ENCODE data around the gene QRFP.

DNA sequence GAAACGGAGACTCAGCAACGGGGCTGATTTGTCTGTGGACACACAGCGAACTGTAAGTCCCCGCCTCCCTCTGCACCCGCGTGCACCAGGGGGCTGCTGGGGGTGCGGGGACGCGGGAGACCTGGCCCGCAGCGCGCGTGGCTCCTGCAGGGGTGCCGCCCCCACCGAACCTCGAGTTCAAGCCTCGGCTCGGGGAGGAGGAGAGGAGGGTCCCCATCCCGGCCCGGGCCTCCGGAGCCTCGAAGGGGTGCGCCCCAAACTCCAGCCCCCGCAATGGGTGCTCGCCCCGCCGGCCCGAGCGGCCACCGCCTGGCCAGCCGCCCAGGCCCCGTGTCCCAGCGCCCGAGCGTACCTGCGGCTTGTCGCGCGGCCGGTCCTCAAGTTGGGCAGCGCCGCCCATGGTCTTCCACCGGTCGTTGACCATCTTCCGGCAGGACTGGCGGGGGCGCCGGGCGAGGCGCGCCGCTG lies 41.6 kb upstream of the QRFP start:
- TF ChIP-seq, protein P1, sequence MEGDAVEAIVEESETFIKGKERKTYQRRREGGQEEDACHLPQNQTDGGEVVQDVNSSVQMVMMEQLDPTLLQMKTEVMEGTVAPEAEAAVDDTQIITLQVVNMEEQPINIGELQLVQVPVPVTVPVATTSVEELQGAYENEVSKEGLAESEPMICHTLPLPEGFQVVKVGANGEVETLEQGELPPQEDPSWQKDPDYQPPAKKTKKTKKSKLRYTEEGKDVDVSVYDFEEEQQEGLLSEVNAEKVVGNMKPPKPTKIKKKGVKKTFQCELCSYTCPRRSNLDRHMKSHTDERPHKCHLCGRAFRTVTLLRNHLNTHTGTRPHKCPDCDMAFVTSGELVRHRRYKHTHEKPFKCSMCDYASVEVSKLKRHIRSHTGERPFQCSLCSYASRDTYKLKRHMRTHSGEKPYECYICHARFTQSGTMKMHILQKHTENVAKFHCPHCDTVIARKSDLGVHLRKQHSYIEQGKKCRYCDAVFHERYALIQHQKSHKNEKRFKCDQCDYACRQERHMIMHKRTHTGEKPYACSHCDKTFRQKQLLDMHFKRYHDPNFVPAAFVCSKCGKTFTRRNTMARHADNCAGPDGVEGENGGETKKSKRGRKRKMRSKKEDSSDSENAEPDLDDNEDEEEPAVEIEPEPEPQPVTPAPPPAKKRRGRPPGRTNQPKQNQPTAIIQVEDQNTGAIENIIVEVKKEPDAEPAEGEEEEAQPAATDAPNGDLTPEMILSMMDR (IDR thresholded peaks at IDR 0.05; ENCODE audit: control extremely low read depth in 1 of 3, insufficient read depth in 1 of 3, low read depth in 1 of 3, low read length in 3 of 3): no peak
- TF ChIP-seq POLR2A (IDR thresholded peaks at IDR 0.05; ENCODE audit: control extremely low read depth in 1 of 2, low read depth in 2 of 2, low read length in 2 of 2) (no peak), KDM1A (IDR thresholded peaks at IDR 0.05; ENCODE audit: borderline replicate concordance, low read length) (no peak), YY1 (IDR thresholded peaks at IDR 0.05; ENCODE audit: low read depth, low read length) (no peak), POLR2AphosphoS5 (IDR thresholded peaks at IDR 0.05; ENCODE audit: low read depth, low read length) (no peak), ZNF274 (IDR thresholded peaks at IDR 0.05; ENCODE audit: borderline replicate concordance, extremely low read depth, low read length) (no peak), JUN (IDR thresholded peaks at IDR 0.05; ENCODE audit: low read depth, low read length) (no peak), EZH2 (IDR thresholded peaks at IDR 0.05; ENCODE audit: low read depth, low read length, severe bottlenecking) (peak; percentile 16)

Measured in H1 (cell line).